AG09319 (cell line): ENCODE data around the gene THAP8.

Source experiments
- DNase-seq: peaks from one replicate; pipeline ENCODE4 v3.0.0-alpha.2; 2010; ENCODE audit warnings: low read depth; ENCODE audit errors: extremely low read depth
- CTCF ChIP-seq: IDR thresholded peaks from 2 replicates; pipeline ENCODE4 v1.5.1; 2011; ENCODE audit warnings: low read depth, mild to moderate bottlenecking, inconsistent platforms, low read length, moderate library complexity

Gene THAP8

GRCh38 chr19:36067681-36068080 lies 13.6 kb upstream of the THAP8 start:
- DNase-seq = no peak
- TF ChIP-seq CTCF = no peak

GRCh38 chr19:36064826-36065225 lies 10.7 kb upstream of the THAP8 start:
- TF ChIP-seq CTCF = no peak
- no peak for DNase-seq

- DNase-seq = no peak
- no peak for TF ChIP-seq CTCF
Observed at GRCh38 chr19:36061367-36061766, 7.3 kb upstream of the THAP8 start.

- peak; percentile 75 for TF ChIP-seq CTCF
- DNase-seq = no peak
Observed at GRCh38 chr19:36060430-36060829, 6.3 kb upstream of the THAP8 start.

- no peak for DNase-seq
- TF ChIP-seq CTCF = no peak
Observed at GRCh38 chr19:36059180-36059910, 5.3 kb upstream of the THAP8 start.

GRCh38 chr19:36058481-36059179 lies 4.5 kb upstream of the THAP8 start:
- no peak for TF ChIP-seq CTCF
- DNase-seq = no peak
